ENCODE measurements around the gene PTTG1IP.

PTTG1IP gene

DNA sequence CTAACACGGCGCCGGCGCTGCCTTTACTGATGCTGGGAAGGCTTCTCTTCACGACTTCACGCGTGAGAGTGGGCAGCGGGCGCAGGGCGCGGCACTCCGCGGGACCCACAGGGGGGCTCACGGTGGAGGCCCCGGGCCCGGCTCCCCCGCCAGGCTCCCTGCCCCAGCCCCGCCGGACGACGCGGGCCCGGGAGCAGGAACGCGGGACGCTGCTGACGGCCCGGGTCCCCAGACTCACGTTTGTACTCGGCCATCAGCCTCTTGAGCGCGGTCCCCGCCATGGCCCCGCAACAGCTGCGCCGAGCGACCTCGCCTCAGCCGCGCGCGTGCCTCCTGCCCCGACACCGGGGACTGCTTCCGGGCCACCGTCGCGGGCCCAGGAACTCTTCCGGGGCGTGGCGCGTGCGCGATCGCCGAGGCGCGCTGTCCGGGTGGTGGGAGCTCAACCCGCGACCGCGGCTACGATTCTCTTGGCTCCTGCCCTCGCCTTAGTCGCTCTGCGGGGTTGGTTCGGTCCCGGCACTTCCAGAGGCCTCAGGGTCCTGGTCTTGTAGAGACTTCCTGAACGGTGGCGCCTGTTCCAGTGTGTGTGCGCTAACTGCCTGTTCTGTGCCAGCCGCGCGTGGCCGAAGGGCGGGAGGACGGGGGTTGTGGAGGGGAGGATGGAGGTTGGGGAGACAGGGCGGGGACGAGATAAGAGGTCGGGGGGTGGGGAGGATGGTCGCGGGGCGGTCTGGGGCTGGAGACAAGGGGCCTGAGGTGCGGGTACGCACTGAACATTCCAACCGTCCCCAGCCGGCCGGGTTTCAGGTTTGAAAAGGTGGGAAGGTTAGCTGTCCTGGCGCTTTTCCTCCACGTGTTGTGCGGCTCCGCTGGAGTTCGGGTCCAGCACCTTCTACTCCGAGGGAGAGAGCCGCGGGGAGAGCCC, 71.8 kb downstream of the PTTG1IP start, which contains the start of gene UBE2G2:
TSS of gene UBE2G2 (minus strand) at position 353 of the 928 bp plus-strand sequence. CDS start at position 281, 72 bp downstream.
- peak; percentile 89 for DNase-seq (ENCODE audit: low spot score)

DNA sequence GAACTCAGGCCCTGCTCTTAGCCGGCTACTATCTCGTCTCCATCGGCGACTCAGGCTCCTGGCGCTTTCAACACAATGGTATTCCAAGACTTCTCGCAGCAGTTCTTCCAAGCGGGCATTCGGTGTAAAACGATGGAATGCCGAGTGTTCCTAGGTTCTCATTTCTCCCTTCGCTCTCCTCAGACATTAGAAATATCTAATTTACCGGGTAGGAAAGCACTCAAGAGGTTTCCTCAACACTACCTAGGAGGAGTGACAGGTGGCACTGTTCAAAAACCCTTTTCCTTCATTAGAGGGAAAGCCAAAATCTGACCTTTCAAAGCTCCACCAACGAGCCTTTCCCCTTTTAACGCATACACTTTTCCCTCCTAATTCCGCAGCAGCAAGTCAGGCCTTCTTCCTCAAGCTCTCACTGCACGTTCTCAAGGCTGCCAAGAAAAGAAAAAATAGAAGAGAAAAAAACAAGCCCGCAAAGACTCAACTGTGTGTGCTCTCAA, 72.5 kb downstream of the PTTG1IP start:
- DNase-seq (ENCODE audit: low spot score), result peak; percentile 71

GRCh38 chr21:44800103-44800502, 73.4 kb downstream of the PTTG1IP start:
- DNase-seq (ENCODE audit: low spot score), result no peak

DNA sequence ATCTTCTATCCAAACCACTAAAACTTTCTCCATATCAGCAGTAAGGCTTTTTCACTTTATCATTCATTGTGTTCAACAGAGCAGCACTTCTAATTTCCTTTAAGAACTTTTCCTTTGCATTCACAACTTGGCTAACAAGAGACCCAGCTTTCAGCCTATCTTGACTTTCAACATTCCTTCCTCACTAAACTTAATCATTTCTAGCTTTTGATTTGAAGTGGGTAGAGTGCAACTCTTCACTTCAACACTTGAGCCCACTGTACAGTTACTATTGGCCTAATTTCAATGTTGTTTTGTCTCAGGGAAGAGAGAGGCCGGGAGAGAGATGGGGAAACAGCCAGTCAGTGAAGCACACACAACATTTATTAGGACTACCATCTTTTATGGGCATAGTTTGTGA, 73.8 kb downstream of the PTTG1IP start:
- DNase-seq (ENCODE audit: low spot score), result no peak
